Activated naive CD4-positive, alpha-beta T cell treated with anti-CD3 and anti-CD28 coated beads, Interleukin-2, amount 50 U/mL, for 16 hours (primary cell): ENCODE data around the gene CANX.

Source experiments
- DNase-seq: peaks from one replicate; pipeline ENCODE4 v3.0.0-alpha.2; 2020

Gene CANX

GRCh38 chr5:179779826-179780225, 81.1 kb downstream of the CANX start:
- DNase-seq: no peak

- DNase-seq: no peak
These were observed 81.6 kb downstream of the CANX start for GRCh38 chr5:179780362-179780761.
